Measurements from ENCODE around the gene SUSD2. TPM values are rescaled to one million over a fixed set of nuclear protein-coding genes. Genes with fewer than 3 reads are reported as not detected.
A peak's percentile ranks its signal among the peaks of the same experiment; 100 is the strongest.

Gene SUSD2
- total and polyA plus RNA-seq, 2 of the 8 experiments (the other 6 are each of a cell fraction or from before 2014, with no cell fraction given): 2.0 to 4.8 TPM

- TF ChIP-seq HDAC2 (IDR thresholded peaks at IDR 0.05; ENCODE audit: borderline replicate concordance in 1 of 2, low read depth in 2 of 2, low read length in 2 of 2) (no peak), CTCF (IDR thresholded peaks at IDR 0.05; ENCODE audit: control extremely low read depth in 1 of 3, insufficient read depth in 1 of 3, low read depth in 1 of 3, low read length in 3 of 3) (0 out of 4 replicates have a peak, but pooled peaks of 1 of the 3 experiments have one; percentile 3)
- Histone ChIP-seq H2BK5ac (ENCODE audit: low read depth, low read length) (no peak overlapping the region), H4K91ac (replicated peaks; ENCODE audit: insufficient read length, low read length) (no peak overlapping the region), H3K27ac (ENCODE audit: low read depth, low read length) (no peak overlapping the region), H2BK120ac (replicated peaks; ENCODE audit: low read depth, low read length) (no peak overlapping the region), H4K20me1 (replicated peaks in 1 of 2; ENCODE audit: control insufficient read depth in 1 of 2, insufficient read depth in 2 of 2, low read length in 2 of 2) (no peaks in the 10 kb centered on the region), H3K9ac (replicated peaks in 1 of 4; ENCODE audit: extremely low read depth in 1 of 4, low read depth in 3 of 4, low read length in 3 of 4) (no peak overlapping the region), H2BK15ac (ENCODE audit: low read length) (no peak overlapping the region), H4K5ac (ENCODE audit: insufficient read length, low read depth, low read length) (no peak overlapping the region), H2AFZ (ENCODE audit: low read length) (no peak overlapping the region), H2BK12ac (ENCODE audit: low read depth, low read length) (no peak overlapping the region), H3K9me3 (ENCODE audit: insufficient read depth in 2 of 2, low read depth in 1 of 2, low read length in 1 of 2) (no peaks in the 10 kb centered on the region), H3K23ac (ENCODE audit: insufficient read length) (no peak overlapping the region), H3K36me3 (ENCODE audit: control insufficient read depth in 2 of 4, insufficient read depth in 4 of 4, low read length in 3 of 4) (no peaks in the 10 kb centered on the region), H3K56ac (replicated peaks; ENCODE audit: insufficient read length, low read depth, low read length) (no peak overlapping the region), H4K8ac (ENCODE audit: extremely low read depth, insufficient read depth, low read length) (no peak overlapping the region; the same call in 1 of the 2 replicates), H2BK20ac (ENCODE audit: low read length) (no peak overlapping the region), H3K14ac (ENCODE audit: insufficient read length) (no peak overlapping the region), H2AK5ac (ENCODE audit: low read depth, low read length) (no peak overlapping the region), H3K79me1 (ENCODE audit: low read depth, low read length) (no peaks in the 10 kb centered on the region), H3K79me2 (ENCODE audit: control insufficient read depth in 1 of 2, insufficient read depth in 2 of 2, low read length in 2 of 2) (no peaks in the 10 kb centered on the region), H3K23me2 (ENCODE audit: low read depth, low read length) (no peaks in the 10 kb centered on the region), H3K4me3 (ENCODE audit: extremely low read depth in 1 of 4, insufficient read depth in 2 of 4, low read depth in 3 of 4, low read length in 4 of 4) (no peak overlapping the region), H3K18ac (ENCODE audit: extremely low read depth, low read length) (no peak overlapping the region), H3K4me2 (ENCODE audit: insufficient read depth in 1 of 2, low read depth in 2 of 2, low read length in 2 of 2) (no peak overlapping the region), H3K27me3 (replicated peaks in 1 of 4; ENCODE audit: control insufficient read depth in 3 of 4, extremely low read depth in 1 of 4, insufficient read depth in 3 of 4, low read length in 3 of 4) (no peaks in the 10 kb centered on the region), H3K4me1 (replicated peaks in 1 of 4; ENCODE audit: control insufficient read depth in 3 of 4, insufficient read depth in 4 of 4, low read length in 3 of 4) (peaks cover 0 to 7% (median 0%) of the 10 kb centered on the region in 4 experiments; a peak in 4 of 7 replicates), H3K4ac (replicated peaks; ENCODE audit: insufficient read length, low read depth, low read length) (no peak overlapping the region)
- ChIA-PET CTCF (ENCODE audit: partially characterized antibody) (interaction anchor here (0.8 to 7.2 kb wide), 13 partner anchors 9 to 353 kb away, joined by 3 to 96 read pairs (median 24); partner anchors contain the start of gene GGT5), POLR2A (ENCODE audit: partially characterized antibody) (no interaction called here)
- WGBS, 2 experiments (ENCODE audit: extremely low coverage in 1 of 2, insufficient coverage in 1 of 2, insufficient read length in 1 of 2, insufficient replicate concordance in 2 of 2, low coverage in 1 of 2, low lambda C conversion rate in 2 of 2, missing lambda C conversion rate in 1 of 2): 96% methylated on average over 9 of the region's 12 CpGs; no CpG with 5 or more reads in 1 of the 2 experiments
- no peak for FAIRE-seq
- DNase-seq (ENCODE audit: low read depth in 1 of 2, low spot score in 2 of 2): peak in 1 of 2 experiments; percentile 42
Observed at GRCh38 chr22:24191381-24191841, 10.1 kb downstream of the SUSD2 start.
